ENCODE data around the gene ART3.

DNA sequence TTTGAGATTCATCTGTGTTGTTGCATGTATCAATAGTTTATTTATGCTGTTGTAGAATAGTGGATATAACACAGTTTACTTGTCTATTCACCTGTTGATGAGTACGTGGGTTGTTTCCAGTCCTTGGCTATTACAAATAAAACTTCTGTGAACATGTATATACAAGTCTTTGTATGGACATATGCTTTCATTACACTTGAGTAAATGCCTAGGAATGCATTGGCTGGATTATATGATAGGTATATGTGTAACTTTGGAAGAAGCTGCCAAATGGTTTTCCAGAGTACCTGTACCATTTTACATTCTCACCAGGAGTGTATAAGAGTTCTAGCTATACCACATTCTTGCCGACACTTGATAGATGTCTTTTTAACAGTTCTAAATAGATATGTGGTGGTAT, 16.5 kb downstream of the ART3 start:
- TF ChIP-seq POLR2A (IDR thresholded peaks at IDR 0.05) (no peak), EP300 (IDR thresholded peaks at IDR 0.05) (no peak)
- TF ChIP-seq, protein P1, sequence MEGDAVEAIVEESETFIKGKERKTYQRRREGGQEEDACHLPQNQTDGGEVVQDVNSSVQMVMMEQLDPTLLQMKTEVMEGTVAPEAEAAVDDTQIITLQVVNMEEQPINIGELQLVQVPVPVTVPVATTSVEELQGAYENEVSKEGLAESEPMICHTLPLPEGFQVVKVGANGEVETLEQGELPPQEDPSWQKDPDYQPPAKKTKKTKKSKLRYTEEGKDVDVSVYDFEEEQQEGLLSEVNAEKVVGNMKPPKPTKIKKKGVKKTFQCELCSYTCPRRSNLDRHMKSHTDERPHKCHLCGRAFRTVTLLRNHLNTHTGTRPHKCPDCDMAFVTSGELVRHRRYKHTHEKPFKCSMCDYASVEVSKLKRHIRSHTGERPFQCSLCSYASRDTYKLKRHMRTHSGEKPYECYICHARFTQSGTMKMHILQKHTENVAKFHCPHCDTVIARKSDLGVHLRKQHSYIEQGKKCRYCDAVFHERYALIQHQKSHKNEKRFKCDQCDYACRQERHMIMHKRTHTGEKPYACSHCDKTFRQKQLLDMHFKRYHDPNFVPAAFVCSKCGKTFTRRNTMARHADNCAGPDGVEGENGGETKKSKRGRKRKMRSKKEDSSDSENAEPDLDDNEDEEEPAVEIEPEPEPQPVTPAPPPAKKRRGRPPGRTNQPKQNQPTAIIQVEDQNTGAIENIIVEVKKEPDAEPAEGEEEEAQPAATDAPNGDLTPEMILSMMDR (IDR thresholded peaks at IDR 0.05) = no peak

Measured in tibial nerve (tissue), 4 donors.